Spinal cord (tissue), 10 donors: ENCODE data around the gene ZFP30. TPM values are rescaled to one million over a fixed set of nuclear protein-coding genes. Genes with fewer than 3 reads are reported as not detected.

Experiments
- DNase-seq, 6 donors: peaks; one replicate each; pipeline versions ENCODE4 v3.0.0 to v3.0.0-alpha.2; 2013 to 2015; ENCODE audit warnings: low spot score in 6 of 6, low read depth in 4 of 6
- H3K27ac ChIP-seq: one replicate; pipeline ENCODE4 v1.5.1; 2013; ENCODE audit warnings: low read depth, low read length, control low read depth
- H3K27me3 ChIP-seq: one replicate; pipeline ENCODE4 v1.6.1; 2013; ENCODE audit warnings: low read length; ENCODE audit not compliant: control insufficient read depth, insufficient read depth
- H3K36me3 ChIP-seq: one replicate; pipeline ENCODE4 v1.6.1; 2013; ENCODE audit warnings: low read length; ENCODE audit not compliant: control insufficient read depth, insufficient read depth
- H3K4me1 ChIP-seq: one replicate; pipeline ENCODE4 v1.6.1; 2013; ENCODE audit warnings: low read length; ENCODE audit not compliant: control insufficient read depth, insufficient read depth
- H3K4me3 ChIP-seq: one replicate; pipeline ENCODE4 v1.5.1; 2013; ENCODE audit warnings: low read depth, low read length, control low read depth
- H3K9me3 ChIP-seq: one replicate; pipeline ENCODE4 v1.6.1; 2013; ENCODE audit warnings: low read length; ENCODE audit not compliant: control insufficient read depth, insufficient read depth
- WGBS: methylation state at CpG from one replicate; pipeline ENCODE4 v1.1.5; 2013; ENCODE audit warnings: missing lambda C conversion rate; ENCODE audit not compliant: insufficient coverage; 5-methylcytosine and 5-hydroxymethylcytosine counted together
- polyA plus RNA-seq, 2 donors: library from polyadenylated mRNA; unstranded; fragments of 120-200 nt; gene quantifications; one replicate each; pipeline ENCODE4 v1.2.1, GENCODE V29; 2013; ENCODE audit not compliant: insufficient read length in 2 of 2
- total RNA-seq, 2 donors: library from RNA; depleted of rRNA in 1 of 2; stranded (reverse); fragments of 120-200 nt in 1 of 2; fragments of >200 nt in 1 of 2; gene quantifications; one replicate each; pipeline versions ENCODE4 v1.2.3 to v1.2.4, GENCODE V29; 2013 to 2014
- donor health status: healthy.

ZFP30 gene
- total and polyA plus RNA-seq, 4 donors, result 27.6 to 42.3 (median 37.0) TPM

DNA sequence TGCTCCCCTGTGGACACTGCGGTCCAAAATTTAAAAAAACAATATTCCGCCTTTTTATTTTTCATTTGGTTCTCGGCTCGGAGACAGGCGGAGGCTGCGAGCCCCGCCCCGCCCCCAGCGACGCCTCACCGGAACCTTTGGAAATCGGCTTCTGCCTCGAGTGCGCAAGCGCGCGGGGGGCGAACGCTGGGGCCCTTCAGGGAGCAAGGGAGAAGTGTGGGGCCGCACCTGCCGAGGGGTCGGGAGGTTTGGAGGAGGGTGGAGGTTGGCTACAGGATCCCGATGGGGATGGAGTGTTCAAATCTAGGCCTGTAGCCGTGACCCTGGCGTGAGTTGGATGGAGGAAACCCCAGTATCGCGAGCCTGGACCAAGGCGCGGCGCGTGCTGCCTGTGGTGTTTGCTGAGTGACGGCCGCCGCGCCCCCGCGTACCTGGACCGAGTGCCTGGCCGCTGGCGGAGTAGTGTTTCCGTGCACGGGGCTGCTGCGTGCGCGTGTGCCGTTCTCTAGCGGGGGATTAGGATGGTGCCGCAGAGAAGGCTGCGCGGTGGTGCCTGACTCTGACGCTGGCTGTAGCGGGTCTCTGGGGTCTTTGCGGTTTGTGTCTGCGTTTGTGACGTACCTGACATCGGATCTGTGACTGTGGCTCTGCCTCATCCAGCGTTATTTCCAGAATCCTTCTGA lies 565 bp upstream of the ZFP30 start:
- H3K36me3 ChIP-seq, result no peaks in the 10 kb centered on the region

DNA sequence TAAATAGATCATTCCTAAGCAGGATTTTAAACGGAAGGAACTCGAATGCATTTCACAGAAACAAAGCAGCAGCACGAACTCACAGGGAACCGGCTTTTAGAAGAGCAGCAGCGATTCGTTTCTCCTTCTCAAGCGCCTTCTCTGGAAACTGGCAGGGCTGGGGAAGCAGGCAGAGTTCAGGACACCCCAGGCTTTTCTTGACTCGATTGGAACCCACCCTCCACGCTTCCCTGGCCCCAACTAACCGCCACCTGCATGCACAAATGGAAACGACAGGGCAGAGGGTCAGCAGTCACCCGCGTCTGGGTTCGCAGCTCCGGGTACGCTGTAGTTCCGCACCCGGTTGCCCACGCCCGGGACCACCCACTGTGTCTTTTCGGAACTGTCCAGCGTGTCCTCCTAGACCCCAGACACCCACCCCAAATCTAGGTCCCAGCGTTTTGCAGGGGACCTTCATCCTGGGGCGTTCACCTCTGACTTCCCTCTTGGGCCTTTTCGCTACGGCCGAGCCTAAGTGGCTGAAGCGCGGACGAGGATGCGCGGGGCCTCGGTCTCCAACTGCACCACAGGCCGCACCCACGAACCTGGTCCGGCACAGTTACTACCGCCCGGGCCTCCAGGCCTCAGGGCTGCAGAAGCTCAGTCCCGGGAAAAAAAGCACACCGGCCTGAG lies 500 bp downstream of the ZFP30 start:
- under 1% methylated on average over 40 of the region's 40 CpGs for WGBS
- Histone ChIP-seq H3K9me3 (no peaks in the 10 kb centered on the region), H3K27ac (peak overlapping the region; percentile 91), H3K4me3 (peak overlapping the region; percentile 73), H3K27me3 (no peaks in the 10 kb centered on the region), H3K4me1 (peaks cover 3% of the 10 kb centered on the region), H3K36me3 (no peaks in the 10 kb centered on the region)
- peak in 5 of 6 donors; percentile 20 to 76 (median 63) for DNase-seq

More for the DNA sequence above, 565 bp upstream of the ZFP30 start:
- Histone ChIP-seq H3K27me3 (no peaks in the 10 kb centered on the region), H3K4me3 (peak overlapping the region; percentile 73), H3K9me3 (no peaks in the 10 kb centered on the region), H3K27ac (peak overlapping the region; percentile 91), H3K4me1 (peaks cover 3% of the 10 kb centered on the region)
- peak; percentile 47 to 97 (median 88) for DNase-seq
- WGBS, result under 1% methylated on average over 57 of the region's 57 CpGs

DNA sequence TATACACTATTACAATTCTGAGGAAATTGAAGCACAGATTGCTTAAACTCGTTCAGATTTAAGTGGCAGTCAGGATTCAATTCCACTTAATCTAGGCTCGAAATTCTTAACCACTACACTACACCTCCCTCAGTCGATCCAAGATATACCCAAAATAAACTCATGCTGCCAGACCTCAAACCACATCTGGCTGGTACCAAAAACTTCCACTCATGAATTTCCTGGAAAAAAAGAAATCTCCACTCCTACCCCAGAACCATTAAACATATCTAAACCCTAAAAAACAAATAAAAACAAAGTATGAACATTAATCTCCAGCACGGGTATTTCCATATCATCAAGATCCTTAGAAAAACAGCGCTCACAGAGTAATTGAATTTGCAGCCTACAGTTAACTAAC lies 1.1 kb downstream of the ZFP30 start:
- peak in 2 of 6 donors; percentile 10 to 22 for DNase-seq

DNA sequence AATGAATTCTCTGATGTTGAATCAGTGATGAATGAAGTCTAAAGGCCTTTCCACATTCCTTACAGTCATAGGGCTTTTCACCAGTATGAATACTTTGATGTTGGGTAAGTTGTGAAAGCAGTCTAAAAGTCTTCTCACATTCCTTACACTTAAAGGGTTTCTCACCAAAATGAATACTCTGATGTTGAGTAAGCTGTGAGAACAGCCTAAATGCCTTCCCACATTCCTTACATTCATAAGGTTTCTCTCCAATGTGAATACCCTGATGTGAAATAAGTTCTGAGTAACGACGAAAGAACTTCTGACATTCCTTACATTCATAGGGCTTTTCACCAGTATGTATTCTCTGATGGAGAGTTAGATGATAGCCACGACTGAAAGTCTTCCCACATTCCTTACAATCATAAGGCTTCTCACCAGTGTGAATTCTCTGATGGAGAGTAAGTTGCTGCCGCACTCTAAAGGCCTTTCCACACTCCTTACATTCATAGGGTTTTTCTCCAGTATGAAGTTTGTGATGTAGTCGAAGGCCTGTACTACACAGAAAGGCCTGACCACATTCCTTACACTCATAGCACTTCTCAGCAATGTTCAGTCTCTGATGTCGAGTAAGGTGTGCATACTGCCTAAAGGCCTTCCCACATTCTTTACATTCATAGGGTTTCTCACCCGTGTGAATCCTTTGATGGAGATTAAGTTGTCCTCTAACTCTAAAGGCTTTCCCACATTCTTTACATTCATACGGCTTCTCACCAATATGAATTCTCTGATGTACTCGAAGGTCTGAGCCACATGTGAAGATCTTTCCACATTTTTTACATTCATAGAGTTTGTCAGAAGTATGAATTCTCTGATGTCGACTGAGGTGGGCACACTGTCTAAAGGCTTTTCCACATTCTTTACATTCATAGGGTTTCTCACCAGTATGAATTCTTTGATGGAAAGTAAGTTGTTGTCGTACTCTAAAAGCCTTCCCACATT lies 19.9 kb downstream of the ZFP30 start:
- Histone ChIP-seq H3K4me3 (no peak overlapping the region), H3K27me3 (no peaks in the 10 kb centered on the region), H3K36me3 (peaks cover 11% of the 10 kb centered on the region), H3K9me3 (peaks cover 14% of the 10 kb centered on the region), H3K27ac (no peak overlapping the region), H3K4me1 (no peaks in the 10 kb centered on the region)
- WGBS, result no CpG with 5 or more reads among the region's 11 CpGs
- no peak for DNase-seq

More for the DNA sequence above, 1.1 kb downstream of the ZFP30 start:
- peak overlapping the region; percentile 73 for H3K4me3 ChIP-seq
- H3K9me3 ChIP-seq, result no peaks in the 10 kb centered on the region
- H3K27me3 ChIP-seq, result no peaks in the 10 kb centered on the region
- no peak overlapping the region for H3K27ac ChIP-seq
- H3K36me3 ChIP-seq, result no peaks in the 10 kb centered on the region
- peaks cover 3% of the 10 kb centered on the region for H3K4me1 ChIP-seq
- WGBS, result 2% methylated on average over 4 of the region's 5 CpGs

DNA sequence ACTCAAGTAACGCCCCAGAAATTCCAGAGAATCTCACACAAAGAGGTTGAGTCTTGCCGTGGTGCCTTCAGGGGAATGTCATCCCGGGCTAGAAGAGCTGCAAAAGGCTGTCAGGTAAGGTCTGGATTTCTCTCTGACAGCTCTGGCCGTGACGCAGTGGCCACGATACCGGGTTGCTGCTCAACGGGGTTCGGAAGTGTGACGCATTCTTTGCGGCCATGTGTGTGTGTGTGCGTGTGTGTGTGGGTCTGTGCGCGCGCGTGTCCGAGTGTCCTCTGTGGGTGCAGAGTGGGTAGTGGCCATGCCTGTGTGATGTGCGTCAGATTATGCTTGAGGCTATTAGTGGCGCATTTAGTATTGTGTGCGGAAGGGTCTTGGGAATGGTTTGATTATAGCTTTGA lies 60.3 kb downstream of the ZFP30 start:
- 0% methylated on average over 20 of the region's 20 CpGs for WGBS
- Histone ChIP-seq H3K4me3 (peak overlapping the region; percentile 85), H3K36me3 (no peaks in the 10 kb centered on the region), H3K9me3 (peaks cover 2% of the 10 kb centered on the region), H3K27me3 (no peaks in the 10 kb centered on the region), H3K27ac (peak overlapping the region; percentile 89), H3K4me1 (no peaks in the 10 kb centered on the region)
- DNase-seq, result peak in 4 of 6 donors; percentile 47 to 92 (median 62)

DNA sequence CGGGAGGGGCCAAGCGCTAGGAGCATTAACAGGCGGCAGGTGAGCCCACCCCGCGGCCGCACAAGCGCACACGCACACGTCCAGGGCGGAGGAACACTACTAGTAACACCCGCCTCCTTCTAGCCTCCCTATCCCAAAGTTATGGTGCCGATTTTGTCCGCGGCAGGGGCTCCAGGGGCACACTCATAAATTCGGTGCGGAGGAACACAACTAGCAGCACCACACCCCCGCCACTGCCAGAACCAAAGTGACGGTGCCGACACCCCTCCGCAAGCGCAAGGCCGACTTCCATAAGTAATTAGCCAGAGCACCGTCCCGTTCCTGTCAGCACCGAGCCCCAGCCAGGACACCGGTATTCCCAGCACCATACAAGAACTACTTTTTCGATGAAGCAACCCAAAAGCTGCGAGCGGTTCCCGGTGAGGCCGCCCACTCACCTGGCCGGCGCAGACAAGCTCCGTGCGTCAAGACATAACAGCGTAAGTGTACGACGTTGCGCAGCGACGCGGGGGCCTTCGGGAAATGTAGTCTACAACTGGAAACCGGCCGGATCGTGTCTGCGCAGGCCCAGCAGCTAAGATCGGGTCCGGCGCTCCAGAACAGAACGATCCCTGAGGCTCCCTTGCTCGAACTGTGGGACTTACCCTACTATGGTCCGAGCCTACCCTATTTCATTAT lies 60.8 kb downstream of the ZFP30 start, which contains the start of the genes ZNF540 and ZNF571:
ZNF540 (plus strand) TSS at position 573 of the 678 bp plus-strand sequence. CDS start 3,572 bp downstream, outside the sequence.
ZNF571 (minus strand) TSS at position 489 of the 678 bp plus-strand sequence. CDS start 8,116 bp downstream, outside the sequence.
- WGBS, result under 1% methylated on average over 51 of the region's 53 CpGs
- Histone ChIP-seq H3K27me3 (no peaks in the 10 kb centered on the region), H3K9me3 (peaks cover 4% of the 10 kb centered on the region), H3K4me1 (no peaks in the 10 kb centered on the region), H3K4me3 (peak within 1 kb of the TSS; percentile 85), H3K36me3 (no peaks in the 10 kb centered on the region), H3K27ac (peak within 1 kb of the TSS; percentile 89)
- DNase-seq, result peak; percentile 88 to 99 (median 92)

DNA sequence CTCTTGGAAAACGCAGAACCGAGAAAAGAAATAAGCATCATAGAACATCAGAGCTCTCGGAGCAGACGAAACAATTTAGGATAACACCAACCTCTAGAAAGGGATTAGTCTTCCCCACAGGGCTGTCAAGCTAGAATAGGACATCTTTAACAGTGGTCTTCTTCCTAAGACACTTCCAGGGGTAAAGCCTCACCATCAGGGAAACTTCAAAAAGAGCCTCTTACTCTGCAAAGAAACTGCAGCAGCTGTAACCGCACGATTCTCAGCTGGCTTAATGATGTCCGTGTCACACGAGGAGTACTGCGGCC lies 61.3 kb downstream of the ZFP30 start:
- peak in 1 of 6 donors; percentile 36 for DNase-seq
- H3K4me1 ChIP-seq, result no peaks in the 10 kb centered on the region
- WGBS, result 4% methylated on average over 9 of the region's 9 CpGs
- peak overlapping the region; percentile 89 for H3K27ac ChIP-seq
- H3K4me3 ChIP-seq, result peak overlapping the region; percentile 85
- no peaks in the 10 kb centered on the region for H3K27me3 ChIP-seq
- no peaks in the 10 kb centered on the region for H3K36me3 ChIP-seq
- peaks cover 4% of the 10 kb centered on the region for H3K9me3 ChIP-seq

DNA sequence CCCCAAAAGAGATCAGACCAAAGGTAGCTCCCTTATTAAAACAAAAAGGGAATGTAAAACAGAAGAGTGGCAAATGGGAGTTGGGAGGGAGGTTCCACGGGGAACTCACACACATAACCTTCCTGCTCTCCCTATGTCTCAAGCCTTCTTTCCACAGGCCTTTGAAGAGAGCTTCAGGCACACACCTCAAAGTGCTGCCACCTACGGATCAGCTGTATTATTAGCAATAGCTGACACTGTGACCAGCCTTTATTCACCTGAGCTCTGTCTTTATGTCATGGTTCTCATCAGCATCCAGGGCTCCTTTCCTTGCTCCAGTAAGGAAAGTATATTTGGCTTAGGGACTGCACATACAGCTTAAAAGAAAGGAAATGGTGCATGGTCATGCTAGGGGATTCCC lies 71.9 kb downstream of the ZFP30 start:
- Histone ChIP-seq H3K27ac (no peak overlapping the region), H3K9me3 (peaks cover 17% of the 10 kb centered on the region), H3K4me1 (no peaks in the 10 kb centered on the region), H3K27me3 (no peaks in the 10 kb centered on the region), H3K36me3 (peaks cover 20% of the 10 kb centered on the region), H3K4me3 (no peak overlapping the region)
- DNase-seq, result no peak
- 38% methylated on average over 1 of the region's 2 CpGs for WGBS

DNA sequence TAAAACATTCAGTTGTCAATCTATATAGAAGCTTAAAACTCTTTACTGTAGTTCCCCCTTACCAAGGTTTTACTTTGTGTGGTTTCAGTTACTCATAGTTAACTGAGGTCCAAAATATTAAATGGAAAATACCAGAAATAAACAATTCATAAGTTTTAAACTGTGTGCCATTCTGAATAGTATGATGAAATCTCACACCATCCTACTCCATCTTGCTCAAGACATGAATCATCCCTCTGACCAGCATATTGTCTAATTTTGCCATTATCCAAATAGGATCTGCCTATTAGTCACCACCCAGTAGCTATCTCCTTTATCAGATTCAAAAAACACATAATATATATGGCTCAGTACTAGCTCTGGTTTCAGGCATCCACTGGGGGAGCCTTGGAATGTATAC lies 83.1 kb downstream of the ZFP30 start:
- Histone ChIP-seq H3K4me1 (no peaks in the 10 kb centered on the region), H3K27me3 (no peaks in the 10 kb centered on the region), H3K27ac (no peak overlapping the region), H3K9me3 (peaks cover 27% of the 10 kb centered on the region), H3K36me3 (peaks cover 9% of the 10 kb centered on the region), H3K4me3 (no peak overlapping the region)
- no peak for DNase-seq
